OCI-LY3 (cell line): ENCODE measurements around the gene CCDC78.

Experiments
- H2AFZ ChIP-seq: fragments of 200-600, 300-600 bp; shearing (Covaris generic); 2 replicates; pipeline ENCODE4 v1.6.0; 2014; ENCODE audit warnings: antibody characterized with exemption, low read depth, low read length
- H3K27ac ChIP-seq: fragments of 200-600, 300-600 bp; sonication (generic); 2 replicates; pipeline ENCODE4 v1.5.1; 2014; ENCODE audit warnings: mild to moderate bottlenecking, low read length, moderate library complexity, mixed read lengths
- H3K27me3 ChIP-seq: fragments of 200-600, 300-600 bp; sonication (generic); 2 replicates; pipeline ENCODE4 v1.6.1; 2014; ENCODE audit warnings: low read depth, low read length, mixed read lengths
- H3K36me3 ChIP-seq: fragments of 200-600, 300-600 bp; sonication (generic); replicated peaks from 2 replicates; pipeline ENCODE3; 2014; ENCODE audit warnings: low read depth, low read length, mixed read lengths
- H3K4me1 ChIP-seq: fragments of 300-600, 200-600 bp; sonication (generic); 2 replicates; pipeline ENCODE4 v1.6.1; 2014; ENCODE audit warnings: low read length, mixed read lengths
- H3K4me2 ChIP-seq: fragments of 200-600, 300-600 bp; sonication (generic); 2 replicates; pipeline ENCODE4 v1.6.1; 2014; ENCODE audit warnings: low read length, mixed read lengths
- H3K4me3 ChIP-seq: fragments of 300-600, 200-600 bp; sonication (generic); 2 replicates; pipeline ENCODE4 v1.5.1; 2014; ENCODE audit warnings: antibody characterized with exemption, mild to moderate bottlenecking, low read length, moderate library complexity
- H3K79me2 ChIP-seq: fragments of 300-600, 200-600 bp; shearing (Covaris generic); 2 replicates; pipeline ENCODE4 v1.6.1; 2014; ENCODE audit warnings: mild to moderate bottlenecking, low read length, mixed read lengths
- H3K9ac ChIP-seq: fragments of 300-600, 200-600 bp; shearing (Covaris generic); 2 replicates; pipeline ENCODE4 v1.6.0; 2014; ENCODE audit warnings: mild to moderate bottlenecking, low read length, moderate library complexity
- H3K9me3 ChIP-seq: fragments of 200-600, 300-600 bp; shearing (Covaris generic); 2 replicates; pipeline ENCODE4 v1.6.1; 2014; ENCODE audit warnings: low read length, mixed read lengths; ENCODE audit not compliant: insufficient read depth
- H4K20me1 ChIP-seq: fragments of 200-600, 300-600 bp; sonication (generic); 2 replicates; pipeline ENCODE4 v1.6.1; 2016; ENCODE audit warnings: low read length, mixed read lengths; ENCODE audit not compliant: insufficient read depth
- CTCF ChIP-seq: fragments of 200-600, 300-600 bp; sonication (generic); IDR thresholded peaks from 2 replicates; pipeline ENCODE4 v1.5.1; 2014; ENCODE audit warnings: antibody characterized with exemption, low read length, low read depth
- EZH2phosphoT487 ChIP-seq: fragments of 200-600 bp; shearing (Covaris generic); IDR thresholded peaks from 2 replicates; pipeline ENCODE4 v1.6.1; 2018; ENCODE audit warnings: antibody characterized with exemption, mixed run types, low read depth

Gene CCDC78

DNA sequence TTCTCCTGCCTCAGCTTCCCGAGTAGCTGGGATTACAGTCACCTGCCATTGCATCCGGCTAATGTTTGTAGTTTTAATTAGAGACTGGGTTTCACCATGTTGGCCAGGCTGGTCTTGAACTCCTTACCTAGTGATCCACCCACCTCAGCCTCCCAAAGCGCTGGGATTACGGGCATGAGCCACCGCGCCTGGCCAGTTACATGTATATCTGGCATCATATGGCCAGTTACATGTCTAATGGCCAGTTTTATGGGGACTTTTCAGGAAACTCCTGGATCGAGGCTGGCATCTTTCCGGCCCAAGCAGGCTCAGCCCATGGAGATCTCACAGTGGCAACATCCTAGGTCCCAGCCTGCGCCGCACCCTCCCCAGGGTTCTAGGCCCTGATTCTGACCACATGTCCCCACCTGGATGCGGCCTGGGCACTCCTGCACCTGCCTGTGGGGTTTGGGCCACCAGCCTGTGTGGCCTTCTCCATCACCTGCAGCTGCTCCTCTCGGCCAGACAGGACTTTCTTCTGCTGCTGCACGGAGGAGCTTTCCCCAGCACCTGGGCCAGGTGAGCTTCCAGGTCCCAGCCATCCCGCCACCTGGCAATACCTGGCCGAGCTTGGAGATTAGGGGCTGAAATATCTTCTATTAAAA is 15.9 kb upstream of the CCDC78 start:
- no peak overlapping the region for H3K4me2 ChIP-seq

DNA sequence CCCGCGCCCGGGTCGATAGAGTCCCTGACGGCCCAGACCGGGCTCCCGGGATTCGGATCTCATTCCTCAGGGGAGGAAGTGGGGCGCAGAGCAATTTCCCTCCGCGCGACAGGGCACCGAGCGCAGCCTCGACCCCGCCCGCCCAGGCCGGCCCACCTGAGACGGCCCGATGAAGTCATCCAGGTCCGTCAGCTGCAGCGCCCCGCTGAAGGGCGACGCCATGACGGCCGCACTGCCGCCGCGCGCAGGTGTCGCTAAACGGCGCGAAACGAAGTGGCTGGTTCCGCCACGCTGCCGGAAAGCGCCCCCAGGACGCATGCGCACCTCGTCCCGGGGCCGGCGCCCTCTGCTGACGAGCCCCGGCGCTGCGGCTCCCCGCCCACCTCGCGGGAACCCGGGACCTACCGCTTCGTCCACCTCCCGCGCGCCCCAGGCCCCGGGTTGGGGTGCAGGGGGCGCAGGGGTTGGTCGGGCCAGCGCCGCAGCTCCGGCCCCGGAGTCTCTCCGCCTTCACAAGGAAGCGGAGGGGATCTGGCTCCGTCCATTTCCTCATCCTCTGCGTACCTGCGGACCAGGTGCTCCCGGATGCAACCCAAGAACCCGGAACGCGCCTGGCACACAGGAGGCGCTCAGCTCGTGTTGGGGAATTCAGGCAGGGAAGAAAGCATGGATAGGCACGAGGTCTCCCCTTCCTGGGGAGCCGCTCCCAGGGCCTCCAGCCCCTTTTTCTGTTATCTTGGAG is 14.7 kb upstream of the CCDC78 start, which contains the start of gene CIAO3:
Gene CIAO3, minus strand, starts transcription at position 234 of the 742 bp plus-strand sequence. Its CDS starts 12 bp downstream, at position 222.
- Histone ChIP-seq H3K27ac (peak within 1 kb of the TSS; percentile 15; the same call in 1 of the 2 replicates), H4K20me1 (no peaks in the 10 kb centered on the region), H3K79me2 (peaks cover 8% of the 10 kb centered on the region; the same call in 1 of the 2 replicates), H3K4me2 (peak within 1 kb of the TSS; percentile 95), H3K9ac (peak within 1 kb of the TSS; percentile 82), H3K4me3 (peak within 1 kb of the TSS; percentile 80), H2AFZ (peak within 1 kb of the TSS; percentile 82), H3K36me3 (peaks cover 6% of the 10 kb centered on the region), H3K9me3 (no peaks in the 10 kb centered on the region), H3K27me3 (no peaks in the 10 kb centered on the region), H3K4me1 (peaks cover 27% of the 10 kb centered on the region)
- TF ChIP-seq CTCF = peak; percentile 75
- no peak for TF ChIP-seq EZH2phosphoT487

More for the DNA sequence above, 15.9 kb upstream of the CCDC78 start:
- Histone ChIP-seq H3K9me3 (no peaks in the 10 kb centered on the region), H3K9ac (no peak overlapping the region), H3K4me3 (no peak overlapping the region), H4K20me1 (no peaks in the 10 kb centered on the region), H2AFZ (no peak overlapping the region), H3K4me1 (peaks cover 16% of the 10 kb centered on the region), H3K27ac (no peak overlapping the region), H3K79me2 (peaks cover 8% of the 10 kb centered on the region; the same call in 1 of the 2 replicates), H3K36me3 (peaks cover 4% of the 10 kb centered on the region), H3K27me3 (no peaks in the 10 kb centered on the region)
- TF ChIP-seq EZH2phosphoT487 = no peak
- no peak for TF ChIP-seq CTCF

DNA sequence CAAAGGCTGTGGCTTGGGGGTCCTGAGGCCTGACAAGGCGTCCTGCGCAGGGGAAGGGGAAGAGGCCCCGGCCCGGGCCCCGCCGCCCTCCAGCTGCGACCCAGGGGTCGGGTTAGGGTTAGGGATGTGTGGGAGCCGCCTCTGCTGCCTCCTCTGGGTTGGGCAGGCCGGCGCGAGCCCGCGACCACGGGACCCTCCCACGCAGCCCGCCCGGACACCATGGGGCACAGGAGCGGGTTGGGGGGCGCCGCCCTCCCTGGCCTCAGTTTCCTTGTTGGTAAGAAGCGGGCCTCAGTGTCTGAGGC is 14.2 kb upstream of the CCDC78 start:
- peaks cover 27% of the 10 kb centered on the region for H3K4me1 ChIP-seq
- peak overlapping the region; percentile 93 for H3K4me2 ChIP-seq
- H2AFZ ChIP-seq = 0 out of 2 replicates have a peak overlapping the region, but pooled peaks have one; percentile 9
- H3K4me3 ChIP-seq = peak overlapping the region; percentile 80
- peaks cover 8% of the 10 kb centered on the region for H3K36me3 ChIP-seq
- TF ChIP-seq CTCF (no peak), EZH2phosphoT487 (no peak)
- H3K9me3 ChIP-seq = no peaks in the 10 kb centered on the region
- peaks cover 8% of the 10 kb centered on the region; the same call in 1 of the 2 replicates for H3K79me2 ChIP-seq
- peak overlapping the region; percentile 82 for H3K9ac ChIP-seq
- no peaks in the 10 kb centered on the region for H4K20me1 ChIP-seq
- no peaks in the 10 kb centered on the region for H3K27me3 ChIP-seq
- H3K27ac ChIP-seq = peak overlapping the region; percentile 15; the same call in 1 of the 2 replicates
